AG04449 (cell line): ENCODE results near the gene TCP1.

Experiments
- CTCF ChIA-PET: fragments of 350-600 bp; formaldehyde crosslinking; extraction: SDS; loops from one replicate; lab custom pipeline; 2021; ENCODE audit warnings: antibody characterized with exemption; lab: Yijun Ruan, JAX
- POLR2A ChIA-PET: fragments of 400-600, 350-600 bp; formaldehyde crosslinking; extraction: SDS; loops from one replicate; lab custom pipeline; 2020; ENCODE audit warnings: antibody characterized with exemption, inconsistent platforms; lab: Yijun Ruan, JAX
- DNase-seq: peaks from one replicate; pipeline ENCODE4 v3.0.0-alpha.2; 2010; ENCODE audit warnings: low read depth, low spot score
- H3K4me3 ChIP-seq: 2 replicates; pipeline ENCODE4 v1.5.1; 2011; ENCODE audit warnings: low read depth, mild to moderate bottlenecking, control low read depth, low read length
- TF ChIP-seq, protein P1 (sequence below): IDR thresholded peaks from one replicate; pipeline ENCODE4 v1.5.1; 2011; ENCODE audit warnings: mild to moderate bottlenecking, moderate library complexity, low read length, control low read depth, inconsistent platforms; ENCODE audit not compliant: insufficient read depth; ENCODE audit errors: missing control alignments

Gene TCP1

GRCh38 chr6:159809149-159809548, 19.7 kb upstream of the TCP1 start:
- CTCF ChIA-PET = no interaction called here

DNA sequence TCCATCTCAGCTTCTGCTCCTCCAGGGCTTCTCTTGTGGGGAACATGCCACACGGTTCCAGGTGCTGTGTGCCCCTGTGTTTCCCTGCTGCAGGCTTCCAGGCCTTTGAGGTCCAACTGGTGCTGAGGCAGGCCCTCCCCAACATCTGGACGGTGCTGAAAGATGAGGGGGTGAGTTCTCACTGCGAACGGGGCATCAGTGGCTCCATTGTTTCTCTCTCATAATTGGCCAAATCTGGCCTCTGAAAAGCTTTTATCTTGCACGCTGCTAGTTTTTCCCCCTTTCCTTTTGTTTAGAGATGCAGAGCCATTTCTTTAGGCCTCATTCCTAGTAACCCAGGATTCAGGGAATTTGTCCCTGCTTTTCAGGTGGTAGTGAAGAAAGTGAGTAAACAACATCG, 19.2 kb upstream of the TCP1 start:
- CTCF ChIA-PET = interaction anchor here (1.7 kb wide), 1 partner anchor 18 kb away, joined by 4 read pairs; no protein-coding TSS in a partner anchor
- POLR2A ChIA-PET = no interaction called here
- no peak overlapping the region for H3K4me3 ChIP-seq
- no peak for DNase-seq
- TF ChIP-seq, protein P1, sequence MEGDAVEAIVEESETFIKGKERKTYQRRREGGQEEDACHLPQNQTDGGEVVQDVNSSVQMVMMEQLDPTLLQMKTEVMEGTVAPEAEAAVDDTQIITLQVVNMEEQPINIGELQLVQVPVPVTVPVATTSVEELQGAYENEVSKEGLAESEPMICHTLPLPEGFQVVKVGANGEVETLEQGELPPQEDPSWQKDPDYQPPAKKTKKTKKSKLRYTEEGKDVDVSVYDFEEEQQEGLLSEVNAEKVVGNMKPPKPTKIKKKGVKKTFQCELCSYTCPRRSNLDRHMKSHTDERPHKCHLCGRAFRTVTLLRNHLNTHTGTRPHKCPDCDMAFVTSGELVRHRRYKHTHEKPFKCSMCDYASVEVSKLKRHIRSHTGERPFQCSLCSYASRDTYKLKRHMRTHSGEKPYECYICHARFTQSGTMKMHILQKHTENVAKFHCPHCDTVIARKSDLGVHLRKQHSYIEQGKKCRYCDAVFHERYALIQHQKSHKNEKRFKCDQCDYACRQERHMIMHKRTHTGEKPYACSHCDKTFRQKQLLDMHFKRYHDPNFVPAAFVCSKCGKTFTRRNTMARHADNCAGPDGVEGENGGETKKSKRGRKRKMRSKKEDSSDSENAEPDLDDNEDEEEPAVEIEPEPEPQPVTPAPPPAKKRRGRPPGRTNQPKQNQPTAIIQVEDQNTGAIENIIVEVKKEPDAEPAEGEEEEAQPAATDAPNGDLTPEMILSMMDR = no peak

More at GRCh38 chr6:159809149-159809548, 19.7 kb upstream of the TCP1 start:
- TF ChIP-seq, protein P1 = no peak
- H3K4me3 ChIP-seq = no peak overlapping the region
- DNase-seq = no peak
- POLR2A ChIA-PET = no interaction called here

DNA sequence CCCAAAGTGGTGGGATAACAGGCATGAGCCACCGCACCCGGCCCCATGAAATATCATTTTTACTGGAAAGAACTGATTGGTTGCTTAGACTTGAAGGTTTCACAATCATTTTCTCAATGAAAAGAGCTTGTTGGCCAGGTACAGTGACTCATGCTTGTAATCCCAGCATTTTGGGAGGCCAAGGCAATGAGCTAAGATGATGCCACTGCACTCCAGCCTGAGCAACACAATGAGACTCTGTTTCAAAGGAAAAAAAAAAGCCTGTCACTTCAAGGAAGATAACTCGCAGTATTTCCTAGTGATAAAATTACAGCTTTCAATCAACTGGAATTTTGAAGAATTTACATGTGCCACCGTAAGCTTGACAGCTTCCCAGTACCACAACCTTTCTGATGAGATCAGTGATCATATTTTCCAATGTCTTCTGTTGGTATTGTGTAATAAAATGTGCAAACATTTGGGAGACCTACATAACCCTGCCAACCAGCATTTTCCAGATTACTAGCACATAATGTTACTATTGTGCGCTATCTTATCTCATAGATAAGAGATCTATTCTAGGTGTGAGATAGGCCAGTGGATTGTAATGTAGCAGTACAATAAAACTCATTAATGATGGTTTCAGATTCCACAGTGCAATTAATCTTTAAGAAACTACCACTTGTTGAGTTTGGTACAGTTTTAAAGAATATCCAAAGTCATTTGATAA, 17.9 kb upstream of the TCP1 start:
- H3K4me3 ChIP-seq = no peak overlapping the region
- TF ChIP-seq, protein P1 = no peak
- ChIA-PET CTCF (interaction anchor here (1.7 kb wide), 1 partner anchor 16 kb away, joined by 4 read pairs; no protein-coding TSS in a partner anchor), POLR2A (no interaction called here)
- no peak for DNase-seq

DNA sequence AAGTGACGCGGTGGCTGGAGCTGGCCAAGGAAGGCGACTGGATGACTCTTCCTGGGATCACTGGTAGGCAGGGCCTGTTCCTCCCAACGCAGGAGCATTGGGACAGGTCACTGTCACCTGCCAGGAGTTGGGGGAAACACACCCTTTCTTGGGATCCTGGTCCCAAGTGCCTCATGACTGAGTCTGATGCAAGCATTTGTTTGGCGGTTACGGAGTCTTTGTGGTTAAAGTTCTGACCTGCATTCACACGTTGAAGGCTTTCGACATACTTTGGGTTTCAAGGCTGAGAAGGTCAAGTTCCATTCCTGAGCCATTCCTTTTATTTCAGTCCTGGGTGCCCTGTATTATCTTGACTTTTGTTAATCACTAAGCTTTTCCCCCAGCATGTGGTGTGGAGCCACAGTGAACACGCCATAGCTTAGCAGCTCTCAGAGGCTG, 16.6 kb upstream of the TCP1 start:
- no peak for DNase-seq
- ChIA-PET CTCF (interaction anchor here (1.2 to 1.5 kb wide), 2 partner anchors 16 to 137 kb away, joined by 3 read pairs; no protein-coding TSS in a partner anchor), POLR2A (no interaction called here)
- H3K4me3 ChIP-seq = no peak overlapping the region
- TF ChIP-seq, protein P1 = no peak

- no peak overlapping the region for H3K4me3 ChIP-seq
- no peak for DNase-seq
- TF ChIP-seq, protein P1 = no peak
- ChIA-PET CTCF (interaction anchor here (1.2 to 1.5 kb wide), 2 partner anchors 16 to 138 kb away, joined by 3 read pairs; no protein-coding TSS in a partner anchor), POLR2A (no interaction called here)
Observed at GRCh38 chr6:159805440-159806020, 16.1 kb upstream of the TCP1 start.

DNA sequence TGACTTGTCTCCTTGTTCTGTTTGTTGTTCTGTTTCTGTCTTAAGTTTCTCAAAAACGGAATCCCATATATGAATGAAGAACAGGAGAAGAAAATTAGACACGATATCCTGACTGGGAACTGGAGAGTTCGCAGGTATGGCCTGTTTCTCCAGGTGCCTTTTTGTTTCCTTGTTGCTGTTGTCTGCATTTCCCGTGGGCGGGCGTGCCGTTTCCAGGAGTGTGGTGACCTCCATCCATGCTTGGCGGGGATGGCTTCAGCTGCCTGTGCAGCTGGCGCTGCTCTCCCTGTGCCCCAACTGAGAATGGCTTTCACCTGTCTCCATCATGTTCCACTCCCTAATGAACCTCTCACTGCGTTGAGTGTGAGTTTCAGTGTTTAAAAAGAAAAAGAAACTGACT, 15.1 kb upstream of the TCP1 start:
- POLR2A ChIA-PET = no interaction called here

More for the DNA sequence above, 15.1 kb upstream of the TCP1 start:
- DNase-seq = no peak
- no peak overlapping the region for H3K4me3 ChIP-seq
- CTCF ChIA-PET = no interaction called here
- TF ChIP-seq, protein P1 = no peak
